GM23338 (cell line): ENCODE results near the gene MESP1.

Experiments used
- CTCF ChIP-seq, 2 experiments: fragments of 200-600 bp in 1 of 2; sonication (generic) in 1 of 2; conservative IDR thresholded peaks; 2 replicates each; pipeline versions ENCODE4 v1.5.1 to v1.6.1; 2016 to 2017; ENCODE audit warnings: antibody characterized with exemption in 2 of 2, low read depth in 2 of 2, mild to moderate bottlenecking in 2 of 2, moderate library complexity in 1 of 2
- ETS1 ChIP-seq: IDR thresholded peaks from 2 replicates; pipeline ENCODE4 v1.6.1; 2016; ENCODE audit warnings: antibody characterized with exemption
- EZH2 ChIP-seq: fragments of 200-600 bp; sonication (generic); IDR thresholded peaks from one replicate; pipeline ENCODE4 v1.8.0; 2017; ENCODE audit warnings: antibody characterized with exemption, mild to moderate bottlenecking, low read depth; ENCODE audit not compliant: unreplicated experiment
- EZH2phosphoT487 ChIP-seq: fragments of 200-600 bp; sonication (generic); IDR thresholded peaks from one replicate; pipeline ENCODE4 v1.8.1; 2018; ENCODE audit warnings: antibody characterized with exemption; ENCODE audit not compliant: unreplicated experiment
- JUNB ChIP-seq: IDR thresholded peaks from one replicate; pipeline ENCODE4 v1.6.1; 2016; ENCODE audit warnings: antibody characterized with exemption; ENCODE audit not compliant: unreplicated experiment
- TF ChIP-seq, protein P1 (sequence below): IDR thresholded peaks from one replicate; pipeline ENCODE4 v1.6.1; 2018; ENCODE audit warnings: antibody characterized with exemption; ENCODE audit not compliant: unreplicated experiment

DNA sequence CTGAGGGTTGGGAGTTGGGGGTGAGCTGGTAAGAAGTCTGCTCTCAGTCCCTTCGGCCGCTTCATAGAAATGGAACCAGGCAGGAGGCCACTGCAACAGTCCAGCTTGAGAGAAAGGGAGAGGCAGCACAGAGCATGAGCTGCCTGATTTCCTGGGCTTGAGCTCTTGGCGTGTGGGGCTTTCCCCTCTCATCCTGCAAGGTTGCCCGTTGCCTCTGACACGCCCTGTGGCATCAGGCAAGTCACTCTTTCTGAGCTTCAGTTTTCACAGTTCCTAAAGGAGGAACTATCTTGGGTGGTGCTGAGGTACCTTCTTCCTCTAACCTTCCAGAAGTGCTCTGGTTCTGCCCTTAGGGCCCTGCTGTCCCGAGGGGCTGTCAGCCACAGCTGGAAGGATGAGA, 30.0 kb upstream of the MESP1 start:
- no peak for TF ChIP-seq CTCF (conservative IDR thresholded peaks at IDR 0.05; ENCODE audit: low read depth in 2 of 2)
- no peak for TF ChIP-seq EZH2phosphoT487
- TF ChIP-seq, protein P1, sequence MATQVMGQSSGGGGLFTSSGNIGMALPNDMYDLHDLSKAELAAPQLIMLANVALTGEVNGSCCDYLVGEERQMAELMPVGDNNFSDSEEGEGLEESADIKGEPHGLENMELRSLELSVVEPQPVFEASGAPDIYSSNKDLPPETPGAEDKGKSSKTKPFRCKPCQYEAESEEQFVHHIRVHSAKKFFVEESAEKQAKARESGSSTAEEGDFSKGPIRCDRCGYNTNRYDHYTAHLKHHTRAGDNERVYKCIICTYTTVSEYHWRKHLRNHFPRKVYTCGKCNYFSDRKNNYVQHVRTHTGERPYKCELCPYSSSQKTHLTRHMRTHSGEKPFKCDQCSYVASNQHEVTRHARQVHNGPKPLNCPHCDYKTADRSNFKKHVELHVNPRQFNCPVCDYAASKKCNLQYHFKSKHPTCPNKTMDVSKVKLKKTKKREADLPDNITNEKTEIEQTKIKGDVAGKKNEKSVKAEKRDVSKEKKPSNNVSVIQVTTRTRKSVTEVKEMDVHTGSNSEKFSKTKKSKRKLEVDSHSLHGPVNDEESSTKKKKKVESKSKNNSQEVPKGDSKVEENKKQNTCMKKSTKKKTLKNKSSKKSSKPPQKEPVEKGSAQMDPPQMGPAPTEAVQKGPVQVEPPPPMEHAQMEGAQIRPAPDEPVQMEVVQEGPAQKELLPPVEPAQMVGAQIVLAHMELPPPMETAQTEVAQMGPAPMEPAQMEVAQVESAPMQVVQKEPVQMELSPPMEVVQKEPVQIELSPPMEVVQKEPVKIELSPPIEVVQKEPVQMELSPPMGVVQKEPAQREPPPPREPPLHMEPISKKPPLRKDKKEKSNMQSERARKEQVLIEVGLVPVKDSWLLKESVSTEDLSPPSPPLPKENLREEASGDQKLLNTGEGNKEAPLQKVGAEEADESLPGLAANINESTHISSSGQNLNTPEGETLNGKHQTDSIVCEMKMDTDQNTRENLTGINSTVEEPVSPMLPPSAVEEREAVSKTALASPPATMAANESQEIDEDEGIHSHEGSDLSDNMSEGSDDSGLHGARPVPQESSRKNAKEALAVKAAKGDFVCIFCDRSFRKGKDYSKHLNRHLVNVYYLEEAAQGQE: no peak
- no peak for TF ChIP-seq EZH2
- TF ChIP-seq JUNB: no peak
- TF ChIP-seq ETS1: no peak
